Measurements from ENCODE around the gene PDE4B.
A peak's percentile ranks its signal among the peaks of the same experiment; 100 is the strongest.

The PDE4B gene

GRCh38 chr1:66262208-66262963, 469.7 kb downstream of the PDE4B start:
- no peak for DNase-seq (ENCODE audit: low spot score)

DNA sequence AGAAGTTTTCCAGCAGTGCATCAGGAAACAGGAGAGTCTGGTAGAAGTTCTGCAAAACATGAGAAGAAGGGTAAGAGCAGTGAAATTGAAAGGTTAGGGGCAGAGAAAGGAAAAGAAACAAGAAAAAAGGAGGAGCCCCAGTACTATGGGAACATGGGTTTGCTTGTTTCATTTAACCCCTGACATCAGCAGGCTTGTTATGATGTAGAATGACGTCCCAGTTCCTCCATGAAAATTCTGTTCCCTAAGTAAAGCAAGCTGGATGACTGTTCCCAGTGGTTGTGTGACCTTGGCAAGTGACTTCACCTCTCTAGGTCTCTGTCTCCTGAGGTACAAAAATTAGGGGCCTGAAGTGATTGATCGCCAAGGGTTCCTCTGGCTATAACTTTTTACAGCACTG, 472.6 kb downstream of the PDE4B start:
- DNase-seq (ENCODE audit: low spot score) = no peak

- DNase-seq (ENCODE audit: low spot score) = no peak
These were observed 473.1 kb downstream of the PDE4B start for GRCh38 chr1:66265796-66266195.

- DNase-seq (ENCODE audit: low spot score) = no peak
These were observed 473.7 kb downstream of the PDE4B start for GRCh38 chr1:66266350-66266749.

DNA sequence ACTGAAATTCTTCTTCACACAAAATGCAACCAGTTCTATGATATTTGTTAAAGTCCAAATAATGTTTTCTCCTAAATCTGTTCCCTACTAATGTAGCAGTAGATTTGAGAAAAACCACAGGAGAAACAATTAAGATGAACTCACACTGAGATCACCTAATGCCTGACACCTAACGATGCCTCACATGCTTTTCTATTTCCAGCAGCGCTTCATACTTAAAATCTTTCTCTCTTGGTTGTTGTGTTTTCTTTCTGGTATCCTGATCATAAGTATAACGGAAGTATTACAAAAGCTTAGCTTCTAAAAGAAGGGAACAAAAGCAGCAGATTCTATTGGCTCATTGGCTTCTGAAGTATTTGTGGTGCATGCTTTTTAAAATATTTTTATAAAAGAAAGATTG, 474.1 kb downstream of the PDE4B start:
- no peak for DNase-seq (ENCODE audit: low spot score)

GRCh38 chr1:66267201-66267940, 474.7 kb downstream of the PDE4B start:
- DNase-seq (ENCODE audit: low spot score) = no peak

DNA sequence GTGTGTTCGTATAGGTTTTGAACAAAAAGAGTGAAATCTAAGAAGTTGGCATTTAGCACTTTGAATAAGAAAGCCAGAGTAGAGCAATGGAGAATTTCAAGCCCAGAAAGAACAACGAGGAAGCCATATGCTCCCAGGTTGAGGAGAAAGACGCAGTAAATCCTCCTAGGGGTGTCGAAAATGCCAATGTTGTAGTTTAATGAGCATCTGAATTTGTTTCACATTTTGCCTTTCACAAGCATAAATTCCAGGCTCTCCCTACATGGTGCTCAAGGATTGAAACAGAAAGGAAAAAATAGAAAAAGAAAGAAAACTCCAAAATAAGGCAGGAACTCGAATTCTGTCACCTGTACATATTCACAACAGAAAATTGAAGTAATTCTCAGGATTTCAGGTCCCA, 476.5 kb downstream of the PDE4B start:
- DNase-seq (ENCODE audit: low spot score) = no peak

- no peak for DNase-seq (ENCODE audit: low spot score)
These were observed 477.6 kb downstream of the PDE4B start for GRCh38 chr1:66270119-66270812.

GRCh38 chr1:66271216-66271903, 478.7 kb downstream of the PDE4B start:
- DNase-seq (ENCODE audit: low spot score) = no peak

DNA sequence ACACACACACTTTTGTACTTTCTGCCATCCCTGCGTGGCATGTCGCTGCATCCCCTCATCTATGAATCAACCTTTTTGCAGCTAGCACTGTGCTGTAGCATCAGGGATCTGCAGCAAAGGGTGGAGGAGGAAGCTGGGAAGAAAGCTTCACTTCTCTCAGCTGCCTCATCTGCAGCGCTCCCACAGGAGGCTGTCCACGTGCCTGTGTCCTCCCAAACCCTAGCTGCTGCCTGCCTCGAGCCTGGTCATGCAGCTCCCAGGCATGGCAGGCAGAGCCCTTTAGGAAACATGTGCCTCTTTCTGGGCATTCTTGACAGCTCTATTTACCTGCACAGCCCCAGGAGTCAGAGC, 479.2 kb downstream of the PDE4B start:
- no peak for DNase-seq (ENCODE audit: low spot score)

DNA sequence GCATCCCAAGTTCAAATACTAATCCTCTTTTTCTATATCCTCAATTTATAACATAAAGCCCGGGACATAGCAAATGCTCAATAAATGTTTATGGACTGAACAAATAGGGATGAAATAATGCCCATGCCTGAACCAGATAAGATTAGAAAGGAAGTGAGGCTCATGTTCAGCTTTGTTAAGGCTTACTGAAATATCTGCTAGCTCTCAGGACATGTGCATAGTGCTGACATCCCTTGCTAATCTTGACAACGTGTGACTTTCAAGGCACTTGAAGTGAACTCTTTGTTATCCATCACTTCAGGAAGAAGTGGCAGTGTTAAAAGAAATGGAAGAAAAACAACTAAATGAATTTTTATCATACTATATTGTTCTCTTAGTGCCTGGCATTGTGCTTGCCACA, 481.0 kb downstream of the PDE4B start:
- DNase-seq (ENCODE audit: low spot score) = no peak

DNA sequence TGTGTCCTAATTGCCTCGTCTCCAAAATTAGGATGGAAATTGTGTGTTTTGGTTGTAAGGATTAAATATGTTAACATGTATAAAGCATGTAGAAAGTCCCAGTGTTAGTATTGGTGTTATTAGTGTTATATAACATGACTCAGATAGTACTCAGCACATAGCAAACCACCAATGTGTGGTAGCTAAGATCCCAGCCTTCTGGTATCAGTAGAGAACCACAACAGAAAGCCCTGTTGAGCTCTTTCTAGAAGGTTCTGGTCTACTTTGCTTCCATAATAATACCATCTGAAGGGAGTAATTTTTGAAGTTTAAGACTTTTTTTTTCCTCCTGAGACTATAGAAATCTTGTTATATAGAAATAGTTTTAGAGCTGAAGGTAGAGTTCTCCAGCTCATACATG, 481.9 kb downstream of the PDE4B start:
- peak; percentile 62 for DNase-seq (ENCODE audit: low spot score)

DNA sequence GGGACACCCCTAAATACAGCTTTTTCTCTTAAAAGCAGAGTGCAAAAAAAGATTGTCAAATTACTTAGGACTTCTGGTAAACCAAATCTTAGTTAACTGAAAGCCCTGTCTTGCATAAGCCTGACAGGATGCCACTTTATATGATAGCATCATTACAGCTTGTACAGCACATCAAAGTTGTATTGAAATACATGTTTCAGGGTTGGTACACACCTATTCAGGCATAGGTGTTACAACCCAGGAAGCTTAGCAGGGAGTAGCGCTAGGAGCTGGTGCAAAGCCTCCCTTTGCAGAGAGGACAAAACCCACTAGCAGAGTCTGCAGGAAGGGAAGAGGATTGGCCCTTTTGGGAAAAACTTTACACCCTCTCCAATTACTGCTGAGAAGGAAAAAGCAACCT, 482.4 kb downstream of the PDE4B start:
- DNase-seq (ENCODE audit: low spot score) = peak; percentile 49

GRCh38 chr1:66275601-66276023, 482.9 kb downstream of the PDE4B start:
- DNase-seq (ENCODE audit: low spot score) = peak; percentile 52

- peak; percentile 68 for DNase-seq (ENCODE audit: low spot score)
These were observed 483.5 kb downstream of the PDE4B start for GRCh38 chr1:66276218-66276617.

GRCh38 chr1:66278260-66279021, 485.7 kb downstream of the PDE4B start:
- no peak for DNase-seq (ENCODE audit: low spot score)

DNA sequence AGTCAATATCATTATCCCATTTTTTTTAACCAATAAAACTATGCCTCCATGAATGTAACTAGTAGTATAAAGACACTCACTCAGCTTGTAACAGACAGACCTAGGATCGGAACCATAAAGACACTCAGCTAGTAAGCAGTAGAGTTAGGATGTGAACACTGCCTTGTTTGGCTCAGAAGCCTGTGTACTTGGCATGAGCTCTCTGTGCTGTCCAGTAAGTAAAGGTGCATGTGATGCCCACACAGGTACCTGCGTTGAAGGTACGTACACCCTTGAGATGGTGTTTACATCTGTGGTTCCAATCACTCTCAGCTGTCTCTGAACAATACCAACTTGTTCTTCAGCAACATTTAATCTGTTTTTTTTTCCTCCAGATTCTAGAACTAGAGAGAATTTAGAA, 489.1 kb downstream of the PDE4B start:
- no peak for DNase-seq (ENCODE audit: low spot score)

DNA sequence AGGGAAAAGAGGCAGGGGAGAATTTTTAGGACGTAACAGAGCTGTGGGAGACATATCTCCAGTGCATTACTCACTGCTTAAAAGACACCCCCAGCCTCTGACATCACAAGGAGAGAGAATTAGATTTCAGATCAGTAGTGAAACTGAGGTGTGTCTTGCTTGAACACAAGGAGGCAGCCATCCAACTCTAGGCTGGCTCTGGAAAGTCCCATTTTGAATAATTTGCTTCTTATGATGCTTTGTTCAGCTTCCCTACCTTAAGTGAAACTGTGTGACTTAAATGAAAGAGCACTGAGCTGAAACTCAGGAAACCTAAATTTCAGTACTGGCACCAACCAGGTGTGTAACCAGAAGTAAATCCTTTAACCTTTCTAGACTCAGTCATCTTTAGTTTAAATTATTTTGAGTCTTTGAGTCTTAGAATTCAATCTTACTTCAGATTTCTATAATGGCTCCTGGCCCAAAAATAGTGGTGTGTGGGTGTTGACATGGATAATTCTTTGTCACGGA, 489.7 kb downstream of the PDE4B start:
- peak; percentile 84 for DNase-seq (ENCODE audit: low spot score)

- no peak for DNase-seq (ENCODE audit: low spot score)
These were observed 490.4 kb downstream of the PDE4B start for GRCh38 chr1:66282891-66283621.

GRCh38 chr1:66283622-66284041, 490.9 kb downstream of the PDE4B start:
- peak; percentile 48 for DNase-seq (ENCODE audit: low spot score)

GRCh38 chr1:66284746-66285145, 492.1 kb downstream of the PDE4B start:
- DNase-seq (ENCODE audit: low spot score) = no peak
